Omental fat pad (tissue), 4 donors: Measurements from ENCODE around the gene EIF2S1. TPM values are rescaled to one million over a fixed set of nuclear protein-coding genes. Genes with fewer than 3 reads are reported as not detected.
A peak's percentile ranks its signal among the peaks of the same experiment; 100 is the strongest.
"Not testable (repeated sequence)": the region's sequence is repeated elsewhere in the genome, so short reads cannot be mapped to it uniquely, and the experiment has no call there.

Experiments
- ATAC-seq: fragments of 150-250 bp; one replicate; pipeline ENCODE4 v1.9.1; 2016; ENCODE audit warnings: mild to moderate bottlenecking, moderate library complexity; ENCODE audit not compliant: low FRiP score
- DNase-seq: peaks from one replicate; pipeline ENCODE4 v3.0.0-alpha.2; 2019; ENCODE audit warnings: low spot score
- CTCF ChIP-seq, 3 donors: fragments of 450-650 bp; IDR thresholded peaks; one replicate each; pipeline ENCODE4 v1.5.1; 2016 to 2017; ENCODE audit warnings: antibody characterized with exemption in 3 of 3, mild to moderate bottlenecking in 3 of 3, moderate library complexity in 2 of 3
- total RNA-seq, 4 donors: library from RNA; depleted of rRNA; stranded (reverse); fragments of >200 nt; gene quantifications; one replicate each; pipeline ENCODE4 v1.1.0, GENCODE V29; 2016

EIF2S1 gene
- total RNA-seq, 4 donors from 2014 or later, result 43.0 to 150 (median 89.6) TPM

- TF ChIP-seq CTCF (IDR thresholded peaks at IDR 0.05), result no peak
- ATAC-seq (no peak), DNase-seq (no peak)
Measured at GRCh38 chr14:67410313-67410712, 50.2 kb downstream of the EIF2S1 start.

GRCh38 chr14:67411370-67411769 is 51.2 kb downstream of the EIF2S1 start:
- no peak for ATAC-seq
- DNase-seq, result no peak
- TF ChIP-seq CTCF (IDR thresholded peaks at IDR 0.05), result no peak

- ATAC-seq (peak; percentile 34), DNase-seq (no peak)
- no peak for TF ChIP-seq CTCF (IDR thresholded peaks at IDR 0.05)
Measured at GRCh38 chr14:67411820-67412421, 51.8 kb downstream of the EIF2S1 start, which contains the start of gene PLEK2. Gene PLEK2 (minus strand): TSS chr14:67412165. CDS start chr14:67412059, 106 bp downstream.

- DNase-seq (no peak), ATAC-seq (peak; percentile 48)
- TF ChIP-seq CTCF (IDR thresholded peaks at IDR 0.05), result no peak
Measured at GRCh38 chr14:67413806-67414769, 54.0 kb downstream of the EIF2S1 start.

- not testable (repeated sequence) for ATAC-seq, DNase-seq
Measured at GRCh38 chr14:67415610-67416009, 55.5 kb downstream of the EIF2S1 start.

GRCh38 chr14:67416085-67416484 is 56.0 kb downstream of the EIF2S1 start:
- no peak for TF ChIP-seq CTCF (IDR thresholded peaks at IDR 0.05)
- ATAC-seq, result no peak
- DNase-seq, result no peak

- no peak for TF ChIP-seq CTCF (IDR thresholded peaks at IDR 0.05)
- DNase-seq (no peak), ATAC-seq (no peak)
Measured at GRCh38 chr14:67416810-67417209, 56.7 kb downstream of the EIF2S1 start.
